ENCODE measurements around the gene C7orf57.
"Not testable (repeated sequence)": the region's sequence is repeated elsewhere in the genome, so short reads cannot be mapped to it uniquely, and the experiment has no call there.

The C7orf57 gene

DNA sequence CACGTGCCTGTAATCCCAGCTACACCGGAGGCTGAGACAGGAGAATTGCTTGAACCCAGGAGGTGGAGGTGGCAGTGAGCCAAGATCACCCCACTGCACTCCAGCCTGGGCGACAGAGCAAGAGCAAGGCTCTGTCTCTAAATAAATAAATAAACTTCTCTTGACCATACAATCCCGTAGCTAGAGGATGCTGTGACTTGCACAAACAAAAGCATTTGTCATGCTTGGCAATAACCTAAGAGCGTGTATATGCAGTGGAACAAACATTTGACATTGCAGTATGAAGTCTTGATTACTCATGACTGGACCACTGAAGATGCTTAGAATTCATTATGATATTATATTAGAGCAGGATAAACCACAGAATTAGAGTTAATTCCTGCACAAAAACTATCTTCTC is 1.4 kb upstream of the C7orf57 start:
- DNase-seq (ENCODE audit: low read depth in 2 of 3, low spot score in 2 of 3): no peak

GRCh38 chr7:48035967-48036478 is 680 bp downstream of the C7orf57 start:
- DNase-seq (ENCODE audit: low read depth in 2 of 3, low spot score in 2 of 3): no peak

DNA sequence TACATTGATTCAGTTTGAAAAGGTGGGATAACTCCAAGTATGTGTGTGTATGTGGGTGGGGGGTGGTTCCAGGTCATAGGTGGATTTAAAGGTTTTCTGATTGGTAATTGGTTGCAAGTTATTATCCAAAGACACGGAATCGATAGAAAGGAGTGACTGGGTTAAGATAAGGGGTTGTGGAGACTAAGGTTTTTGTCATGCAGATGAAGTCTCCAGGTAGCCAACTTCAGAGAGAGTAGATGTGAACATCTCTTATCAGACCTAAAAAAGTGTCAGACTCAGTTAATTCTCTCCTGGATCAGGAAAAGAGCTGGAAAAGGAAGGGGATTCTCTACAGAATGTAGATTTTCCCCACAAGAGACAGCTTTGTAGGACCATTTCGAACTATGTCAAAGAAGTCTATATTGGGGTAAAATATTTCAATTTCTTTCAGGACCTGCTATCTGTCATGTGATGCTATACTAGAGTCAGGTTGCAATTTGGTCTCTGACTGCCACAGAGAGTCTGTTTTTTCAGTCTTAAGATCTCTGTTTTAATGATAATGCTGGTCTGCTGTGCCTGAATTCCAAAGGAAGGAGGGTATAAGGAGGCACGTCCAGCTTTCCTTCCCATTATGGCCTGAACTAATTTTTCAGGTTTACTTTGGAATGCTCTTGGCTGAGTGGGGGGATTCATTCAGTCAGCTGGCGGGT is 3.6 kb downstream of the C7orf57 start:
- DNase-seq (ENCODE audit: low read depth in 2 of 3, low spot score in 2 of 3): no peak

- no peak for DNase-seq (ENCODE audit: low read depth in 2 of 3, low spot score in 2 of 3)
These were observed 5.8 kb downstream of the C7orf57 start for GRCh38 chr7:48040944-48041652.

DNA sequence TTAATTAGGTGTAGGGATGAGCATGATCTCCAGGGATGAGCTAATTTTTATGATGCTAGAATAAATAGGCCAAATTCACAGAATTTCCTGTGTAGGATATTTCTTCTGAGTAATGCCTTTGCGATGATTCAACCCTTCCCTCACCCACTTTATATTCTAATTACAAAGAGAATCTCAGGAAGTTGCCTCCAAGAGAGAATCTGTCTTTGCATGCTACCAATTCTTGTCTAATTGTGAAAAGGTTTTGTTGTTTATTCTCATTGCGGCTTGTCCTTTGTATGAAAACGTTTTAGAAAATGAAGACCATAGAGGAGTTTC is 6.3 kb downstream of the C7orf57 start:
- DNase-seq (ENCODE audit: low read depth in 2 of 3, low spot score in 2 of 3): no peak

- no peak for DNase-seq (ENCODE audit: low read depth in 2 of 3, low spot score in 2 of 3)
These were observed 6.9 kb downstream of the C7orf57 start for GRCh38 chr7:48042216-48042615.

DNA sequence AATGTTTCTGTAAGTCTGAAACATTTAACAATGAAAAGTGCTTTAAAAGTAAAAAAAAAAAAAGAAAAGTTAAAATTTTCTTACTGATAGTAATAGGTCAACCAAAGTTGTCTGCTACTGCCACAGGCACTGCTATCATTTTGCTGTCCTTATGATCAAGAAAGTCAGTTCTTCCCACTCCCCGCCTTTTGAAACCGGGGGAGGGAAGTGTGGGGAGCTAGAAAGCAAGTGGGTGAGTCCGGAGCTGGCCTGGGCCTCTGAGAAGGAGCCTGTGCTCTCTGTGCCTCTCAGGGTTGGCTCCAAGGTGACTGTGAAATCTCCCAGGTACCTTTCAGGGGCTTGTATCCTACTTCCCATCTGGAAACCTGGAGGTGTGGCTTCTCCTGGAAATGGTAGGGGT is 7.3 kb downstream of the C7orf57 start:
- DNase-seq (ENCODE audit: low read depth in 2 of 3, low spot score in 2 of 3): no peak

DNA sequence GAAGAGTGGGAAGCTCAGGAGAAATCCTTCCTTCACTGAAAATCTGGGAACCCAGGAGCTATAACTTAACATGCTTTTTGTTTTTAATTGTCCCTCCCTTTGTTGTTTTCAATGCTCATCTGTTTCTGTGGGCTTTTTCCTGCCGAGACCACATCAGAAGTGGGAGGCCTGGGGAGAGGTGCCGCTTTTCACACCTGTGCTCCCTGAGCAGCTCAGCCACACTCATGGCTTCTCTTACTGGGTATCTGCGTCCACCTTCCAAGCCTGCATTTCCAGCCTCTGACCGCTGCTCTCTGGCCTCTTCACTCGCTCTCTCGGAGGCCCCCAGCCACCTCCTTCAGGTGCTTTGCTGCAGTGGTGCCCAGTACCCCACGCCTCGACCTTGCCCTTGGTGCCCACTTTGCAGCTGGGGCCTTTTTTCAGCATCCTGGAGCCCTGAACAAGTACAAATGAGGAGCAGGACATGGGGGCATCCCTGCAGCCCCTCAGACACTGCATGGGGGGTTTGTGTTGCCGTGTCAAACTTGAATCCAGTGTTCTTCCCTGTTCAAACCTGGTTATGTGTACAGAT is 9.9 kb downstream of the C7orf57 start:
- no peak for DNase-seq (ENCODE audit: low read depth in 2 of 3, low spot score in 2 of 3)

DNA sequence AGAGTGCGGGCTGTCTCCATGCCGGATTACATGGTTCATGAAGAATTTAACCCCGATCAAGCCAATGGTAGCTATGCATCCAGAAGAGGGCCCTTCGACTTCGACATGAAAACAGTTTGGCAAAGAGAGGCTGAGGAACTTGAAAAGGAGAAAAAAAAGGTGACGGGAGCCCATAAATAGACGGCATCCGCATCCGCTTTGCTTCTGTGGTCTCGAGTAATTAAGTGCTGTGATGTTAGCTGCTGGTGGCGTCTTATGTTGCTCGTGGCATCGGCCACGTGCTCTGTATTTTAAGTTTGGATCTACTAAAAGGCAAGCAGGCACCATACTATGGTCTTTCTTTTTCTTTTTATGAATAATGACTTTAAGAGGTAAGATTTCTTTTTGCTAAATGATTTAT is 11.1 kb downstream of the C7orf57 start:
- DNase-seq (ENCODE audit: low read depth in 2 of 3, low spot score in 2 of 3): no peak

DNA sequence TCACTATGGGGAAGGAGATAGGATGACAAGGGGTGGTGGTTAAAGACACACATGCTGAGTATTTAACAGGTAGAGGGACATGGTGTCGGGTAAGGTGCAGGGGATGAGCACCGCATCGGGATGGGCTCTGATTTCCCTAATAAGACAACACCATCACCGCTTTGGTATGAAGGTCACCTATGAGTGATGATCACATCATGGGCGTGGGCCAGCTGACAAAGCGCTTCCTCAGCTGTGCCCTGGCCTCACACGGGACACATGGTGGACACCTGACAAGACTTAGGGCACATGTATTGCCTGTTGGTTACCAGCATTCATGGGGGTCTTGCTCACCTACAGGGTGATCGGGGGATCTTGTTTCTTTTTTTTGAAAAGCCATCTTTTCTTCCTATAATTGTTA is 12.8 kb downstream of the C7orf57 start:
- no peak for DNase-seq (ENCODE audit: low read depth in 2 of 3, low spot score in 2 of 3)

GRCh38 chr7:48049850-48050249 is 14.5 kb downstream of the C7orf57 start:
- no peak for DNase-seq (ENCODE audit: low read depth in 2 of 3, low spot score in 2 of 3)

DNA sequence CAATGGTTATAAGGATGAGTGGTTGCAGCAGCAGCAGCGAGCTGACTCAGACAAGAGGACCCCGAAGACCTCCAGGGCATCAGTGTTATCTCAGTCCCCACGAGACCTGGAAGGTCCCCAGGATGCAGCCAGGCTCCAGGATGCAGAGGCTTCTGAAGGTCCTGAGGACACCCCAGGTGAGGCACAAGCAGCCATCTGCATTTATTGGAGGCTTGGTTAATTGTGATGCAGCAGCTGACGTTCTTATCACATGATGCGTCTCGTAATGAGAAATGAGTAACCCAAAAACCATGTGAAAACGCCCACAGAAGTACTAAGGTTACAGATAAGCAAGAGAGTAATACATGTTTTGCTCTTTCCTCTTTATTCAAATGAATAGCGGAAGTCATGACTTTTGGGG is 17.4 kb downstream of the C7orf57 start:
- DNase-seq (ENCODE audit: low read depth in 2 of 3, low spot score in 2 of 3): no peak

DNA sequence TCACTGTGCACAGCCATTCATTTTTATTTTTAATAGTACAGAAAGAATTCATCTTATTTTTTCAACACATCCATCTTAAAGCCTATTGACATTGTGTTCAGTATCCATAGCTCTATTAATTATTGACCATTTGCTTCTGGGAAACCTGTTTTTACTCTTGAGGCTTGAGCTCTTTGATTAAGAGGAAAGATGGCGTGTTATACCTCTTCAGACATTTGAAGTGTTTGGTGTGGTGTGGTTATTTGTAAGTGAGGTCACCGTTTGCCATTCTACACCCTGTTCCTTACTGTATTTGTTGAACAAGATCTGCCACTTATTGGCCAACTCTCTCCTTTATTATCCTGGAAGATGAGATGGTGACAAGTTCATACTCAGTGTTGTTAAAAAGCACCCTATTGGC is 18.4 kb downstream of the C7orf57 start:
- DNase-seq (ENCODE audit: low read depth in 2 of 3, low spot score in 2 of 3): no peak

DNA sequence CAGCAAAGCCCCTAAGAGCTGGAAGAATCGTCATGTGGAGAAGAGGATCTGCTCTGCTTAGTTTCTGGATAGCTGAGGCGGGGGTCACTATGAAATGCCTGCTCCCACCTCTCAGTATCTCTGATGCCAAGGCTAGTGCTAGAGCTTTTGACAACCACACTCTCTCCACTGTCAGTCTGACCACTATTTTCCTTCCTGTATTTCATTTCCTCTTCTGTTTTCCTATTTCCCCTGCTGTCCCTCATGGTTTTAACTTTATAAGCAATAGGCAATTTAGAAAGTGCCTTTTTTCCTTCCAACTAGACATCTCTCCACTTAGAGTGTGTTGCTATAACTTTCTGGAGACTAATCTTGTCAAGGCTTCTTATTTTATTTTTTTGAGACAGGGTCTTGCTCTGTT is 23.6 kb downstream of the C7orf57 start:
- no peak for DNase-seq (ENCODE audit: low read depth in 2 of 3, low spot score in 2 of 3)

GRCh38 chr7:48059706-48060105 is 24.4 kb downstream of the C7orf57 start:
- DNase-seq (ENCODE audit: low read depth in 2 of 3, low spot score in 2 of 3): no peak

DNA sequence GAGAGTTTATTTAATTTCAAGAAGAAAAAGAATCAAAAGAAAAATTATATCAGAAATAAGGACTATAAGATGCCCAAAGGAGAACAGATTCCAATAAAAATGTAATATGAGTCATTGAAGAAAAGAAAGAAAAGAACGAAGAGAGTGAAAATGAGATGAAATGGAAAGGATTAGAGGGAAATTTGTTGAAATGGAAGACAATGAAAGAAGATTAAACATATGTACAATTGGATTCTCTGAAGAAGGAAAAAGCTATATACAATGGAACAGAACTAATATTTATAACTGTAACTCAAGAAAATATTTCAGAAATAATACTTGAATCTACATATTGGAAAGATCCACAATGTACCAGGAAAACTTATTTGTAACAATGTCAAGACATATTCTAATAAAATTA is 28.6 kb downstream of the C7orf57 start:
- DNase-seq (ENCODE audit: low read depth in 2 of 3, low spot score in 2 of 3): no peak

DNA sequence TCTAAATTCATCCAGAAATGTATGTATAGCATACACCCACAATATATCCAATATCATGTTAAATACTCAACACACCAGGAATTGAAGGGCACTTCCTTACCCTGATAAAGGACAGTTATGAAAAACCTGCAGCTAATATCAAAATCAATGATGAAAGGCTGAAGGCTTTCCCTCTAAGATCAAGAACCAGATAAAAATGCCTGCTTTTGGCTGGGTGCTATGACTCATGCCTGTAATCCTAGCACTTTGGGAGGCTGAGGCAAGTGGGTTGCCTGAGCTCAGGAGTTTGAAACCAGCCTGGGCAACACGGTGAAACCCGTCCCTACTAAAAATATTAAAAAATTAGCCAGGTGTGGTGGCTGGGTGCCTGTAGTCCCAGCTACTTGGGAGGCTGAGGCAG is 32.1 kb downstream of the C7orf57 start:
- no peak for DNase-seq (ENCODE audit: low read depth in 2 of 3, low spot score in 2 of 3)

GRCh38 chr7:48074204-48074654 is 38.9 kb downstream of the C7orf57 start:
- no peak for DNase-seq (ENCODE audit: low read depth in 2 of 3, low spot score in 2 of 3)

GRCh38 chr7:48077423-48077822 is 42.1 kb downstream of the C7orf57 start:
- DNase-seq (ENCODE audit: low read depth in 2 of 3, low spot score in 2 of 3): no peak

DNA sequence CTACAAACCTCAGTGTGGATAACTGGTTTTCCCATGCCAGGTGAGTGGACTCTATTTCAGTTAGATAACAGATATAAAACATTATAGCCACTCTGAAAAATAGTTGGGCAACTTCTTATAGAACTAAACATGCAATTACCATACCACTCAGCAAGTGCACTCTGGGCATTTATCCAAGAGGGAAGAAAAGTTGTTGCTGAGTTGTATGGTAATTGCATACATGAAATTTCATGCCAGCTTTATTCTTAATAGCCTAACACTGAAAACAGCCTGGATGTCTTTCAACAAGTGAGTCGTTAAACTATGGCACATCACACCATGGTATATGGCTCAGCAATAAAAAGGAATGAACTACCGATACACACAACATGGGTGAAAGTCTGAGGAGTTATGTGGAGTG is 43.1 kb downstream of the C7orf57 start:
- DNase-seq (ENCODE audit: low read depth in 2 of 3, low spot score in 2 of 3): no peak

GRCh38 chr7:48082378-48082777 is 47.0 kb downstream of the C7orf57 start:
- not testable (repeated sequence) for DNase-seq (ENCODE audit: low read depth in 2 of 3, low spot score in 2 of 3)

GRCh38 chr7:48083114-48083830 is 47.9 kb downstream of the C7orf57 start:
- DNase-seq (ENCODE audit: low read depth in 2 of 3, low spot score in 2 of 3): no peak

Measured in activated CD8-positive, alpha-beta memory T cell treated with anti-CD3 and anti-CD28 coated beads for 48 hours (primary cell).